ENCODE measurements around the gene SPOCK1. TPM values are rescaled to one million over a fixed set of nuclear protein-coding genes. Genes with fewer than 3 reads are reported as not detected.

Gene SPOCK1
- total and polyA plus RNA-seq, 12 donors, result 13.7 to 70.3 (median 28.6) TPM

GRCh38 chr5:137141779-137142178 lies 357.3 kb downstream of the SPOCK1 start:
- peaks cover 0 to 6% (median 0%) of the 10 kb centered on the region in 11 donors for H3K9me3 ChIP-seq
- intact Hi-C loops (cut with DNase I), result no loop called here
- H3K27me3 ChIP-seq, result no peaks in the 10 kb centered on the region
- no peak for ATAC-seq
- peak overlapping the region in 4 of 10 donors; percentile 31 to 58 (median 51) for H3K27ac ChIP-seq
- H3K4me1 ChIP-seq, result peaks cover 0 to 34% (median 5%) of the 10 kb centered on the region in 9 donors
- DNase-seq, result no peak
- TF ChIP-seq CTCF (IDR thresholded peaks at IDR 0.05), result no peak
- WGBS, 2 donors, result 49 to 54% methylated on average over 3 of the region's 3 CpGs
- no peak overlapping the region for H3K4me3 ChIP-seq
- no peaks in the 10 kb centered on the region for H3K36me3 ChIP-seq

GRCh38 chr5:137136991-137137632 lies 362.0 kb downstream of the SPOCK1 start:
- DNase-seq (no peak), ATAC-seq (peak in 4 of 8 donors; percentile 18 to 71 (median 52))
- Histone ChIP-seq H3K4me3 (no peak overlapping the region), H3K27ac (no peak overlapping the region), H3K4me1 (peaks cover 0 to 21% (median 5%) of the 10 kb centered on the region in 9 donors), H3K9me3 (peaks cover 0 to 6% (median 0%) of the 10 kb centered on the region in 11 donors), H3K27me3 (no peaks in the 10 kb centered on the region), H3K36me3 (no peaks in the 10 kb centered on the region)
- intact Hi-C loops (cut with DNase I), result no loop called here
- WGBS, 2 donors, result 26 to 30% methylated on average over 3 of the region's 3 CpGs
- TF ChIP-seq CTCF (IDR thresholded peaks at IDR 0.05), result no peak

DNA sequence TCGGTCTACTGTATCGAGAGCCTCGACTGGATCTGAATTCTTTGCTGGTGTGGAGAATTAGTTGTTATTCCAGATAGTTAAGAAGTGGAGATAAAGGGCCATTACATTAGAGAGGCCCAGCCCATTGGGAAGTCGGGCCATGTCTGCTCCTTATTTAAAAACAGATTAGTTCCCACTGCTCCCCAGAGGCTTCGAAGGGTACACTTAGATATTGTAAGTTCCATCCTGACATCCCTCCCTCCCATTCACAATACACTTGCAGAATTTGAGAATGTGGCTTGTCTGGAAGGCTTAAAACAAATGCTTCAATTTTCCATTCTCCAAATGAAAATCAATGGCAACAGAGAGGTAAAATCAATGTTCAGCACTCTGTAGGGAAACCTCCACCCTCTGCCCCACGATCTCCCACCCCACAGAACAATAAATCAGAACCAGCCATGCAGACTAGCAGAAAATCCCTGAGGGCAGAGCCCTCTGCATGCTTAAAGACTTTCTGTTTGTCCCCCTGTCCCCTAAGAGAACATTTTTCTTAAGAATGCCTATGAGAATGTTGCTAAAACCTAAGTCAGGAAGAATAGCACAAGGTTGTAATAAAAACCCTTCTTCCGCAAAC lies 364.1 kb downstream of the SPOCK1 start:
- intact Hi-C loops (cut with DNase I), result no loop called here
- WGBS, 2 donors, result 64 to 68% methylated on average over 7 of the region's 7 CpGs
- peaks cover 0 to 6% (median 0%) of the 10 kb centered on the region in 11 donors for H3K9me3 ChIP-seq
- DNase-seq (no peak), ATAC-seq (no peak)
- H3K4me3 ChIP-seq, result no peak overlapping the region
- H3K4me1 ChIP-seq, result peaks cover 0 to 11% (median 5%) of the 10 kb centered on the region in 9 donors
- H3K27ac ChIP-seq, result no peak overlapping the region
- H3K36me3 ChIP-seq, result no peaks in the 10 kb centered on the region
- H3K27me3 ChIP-seq, result no peaks in the 10 kb centered on the region
- TF ChIP-seq CTCF (IDR thresholded peaks at IDR 0.05), result no peak

GRCh38 chr5:137129886-137130680 lies 369.0 kb downstream of the SPOCK1 start:
- 83 to 90% methylated on average over 2 of the region's 2 CpGs for WGBS, 2 donors
- ATAC-seq (no peak), DNase-seq (no peak)
- no peak for TF ChIP-seq CTCF (IDR thresholded peaks at IDR 0.05)
- intact Hi-C loops (cut with DNase I), result no loop called here
- no peak overlapping the region for H3K4me3 ChIP-seq
- no peaks in the 10 kb centered on the region for H3K36me3 ChIP-seq
- no peak overlapping the region for H3K27ac ChIP-seq
- H3K9me3 ChIP-seq, result no peaks in the 10 kb centered on the region
- H3K27me3 ChIP-seq, result no peaks in the 10 kb centered on the region
- H3K4me1 ChIP-seq, result no peaks in the 10 kb centered on the region
